Stimulated activated CD4-positive, alpha-beta T cell treated with anti-CD3 and anti-CD28 coated beads, Interleukin-1b, Interleukin-23, amount 100 ng/mL, for 24 hours (primary cell): ENCODE results near the gene PHACTR1.
"Not testable (repeated sequence)": the region's sequence is repeated elsewhere in the genome, so short reads cannot be mapped to it uniquely, and the experiment has no call there.

Source experiments
- DNase-seq, 4 experiments: peaks; one replicate each; pipeline ENCODE4 v3.0.0-alpha.2; 2020; ENCODE audit warnings: low read depth in 4 of 4, low spot score in 1 of 4

Gene PHACTR1

DNA sequence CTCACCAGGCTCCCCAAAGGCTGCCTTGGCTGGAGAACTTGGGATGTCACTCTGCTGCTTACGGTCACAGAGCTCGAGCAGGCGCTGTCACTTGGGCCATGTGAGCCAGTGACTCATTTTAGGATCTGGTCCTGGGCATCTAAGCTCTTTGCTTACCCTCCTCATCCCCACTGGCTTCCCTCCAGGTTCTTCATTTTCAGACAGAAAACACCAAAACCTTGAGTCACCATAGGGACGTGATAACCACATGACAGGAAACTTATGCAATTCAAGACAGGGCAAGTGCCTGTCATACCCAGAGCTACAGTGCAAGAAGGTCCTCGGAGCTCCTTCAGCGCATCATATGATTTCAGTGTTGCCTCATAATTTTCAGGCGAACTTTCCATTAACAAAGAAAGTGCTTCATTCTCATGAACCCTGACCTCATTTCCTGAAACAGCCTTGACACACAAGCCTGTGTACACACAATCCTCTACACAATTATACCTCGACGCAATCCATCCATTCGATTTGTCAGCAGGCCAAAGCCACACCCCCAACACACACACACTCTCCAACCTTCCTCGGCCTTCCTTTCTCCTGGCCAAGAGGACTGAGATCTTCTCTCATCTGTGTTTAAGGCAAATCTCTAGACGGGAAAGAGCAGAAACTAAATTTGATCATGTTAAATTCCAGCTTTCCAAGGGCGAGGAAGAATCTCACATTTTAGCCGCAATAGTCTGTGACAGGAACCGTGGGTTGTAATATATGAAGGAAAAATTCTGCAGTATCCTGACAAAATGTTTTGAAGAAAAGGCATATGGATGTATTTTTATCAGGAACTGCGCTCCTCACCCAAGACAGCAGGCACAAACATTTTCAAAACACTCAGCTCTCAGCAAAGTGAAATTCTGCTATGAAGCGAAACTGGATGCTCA, 586.4 kb downstream of the PHACTR1 start:
- DNase-seq, result peak in 3 of 4 experiments; percentile 8 to 28 (median 11)

DNA sequence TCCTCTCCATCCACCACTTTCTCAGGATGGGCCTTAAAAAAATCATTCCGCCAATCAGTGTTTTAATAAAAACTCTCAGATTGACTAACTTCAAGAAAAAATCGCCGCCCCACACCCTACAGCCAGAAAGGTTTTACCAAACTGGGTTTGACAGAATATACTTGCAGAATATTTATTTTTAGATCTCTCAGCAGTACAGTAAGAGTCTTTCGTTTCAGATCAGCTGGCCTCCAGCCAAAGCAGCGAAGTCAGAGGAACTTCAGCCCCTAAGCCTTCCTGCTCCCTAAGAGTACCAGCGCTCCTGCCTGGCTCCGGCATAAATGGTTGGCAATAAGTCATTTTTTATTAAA, 587.1 kb downstream of the PHACTR1 start:
- peak in 1 of 4 experiments; percentile 18 for DNase-seq

- DNase-seq, result no peak
Measured at GRCh38 chr6:13304101-13304500, 587.5 kb downstream of the PHACTR1 start.

DNA sequence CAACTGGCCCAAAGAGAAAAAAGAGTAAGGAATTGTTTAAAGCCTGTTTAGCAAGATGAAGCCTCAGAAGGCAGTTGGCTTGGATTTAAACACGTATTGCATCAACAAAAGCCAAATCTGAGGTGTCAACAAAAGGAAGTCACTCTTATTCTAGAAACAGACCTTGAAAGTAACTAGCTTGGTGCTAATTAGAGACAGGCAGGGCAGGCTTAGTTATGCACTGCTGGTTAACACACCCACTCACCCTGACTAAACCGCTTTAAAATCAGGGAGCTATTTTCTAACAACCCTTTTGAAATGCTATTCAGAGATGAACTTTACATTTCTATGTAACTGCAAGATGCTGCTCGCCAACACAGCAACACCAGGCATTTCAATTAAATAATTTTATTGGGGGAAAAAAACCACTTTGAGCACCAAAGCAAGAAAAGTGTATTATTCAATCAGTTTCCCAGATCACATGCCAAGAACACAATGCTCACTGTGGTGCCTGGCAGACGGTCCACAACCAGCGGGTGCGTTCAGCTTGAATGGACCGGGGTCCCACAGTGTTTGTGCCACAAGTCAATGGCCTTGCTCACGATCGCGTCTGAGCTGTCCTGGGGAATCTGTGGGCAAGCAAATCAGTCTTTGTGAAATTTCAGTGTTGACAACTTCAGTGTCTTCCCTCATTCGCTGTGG, 588.2 kb downstream of the PHACTR1 start:
- DNase-seq, result no peak

DNA sequence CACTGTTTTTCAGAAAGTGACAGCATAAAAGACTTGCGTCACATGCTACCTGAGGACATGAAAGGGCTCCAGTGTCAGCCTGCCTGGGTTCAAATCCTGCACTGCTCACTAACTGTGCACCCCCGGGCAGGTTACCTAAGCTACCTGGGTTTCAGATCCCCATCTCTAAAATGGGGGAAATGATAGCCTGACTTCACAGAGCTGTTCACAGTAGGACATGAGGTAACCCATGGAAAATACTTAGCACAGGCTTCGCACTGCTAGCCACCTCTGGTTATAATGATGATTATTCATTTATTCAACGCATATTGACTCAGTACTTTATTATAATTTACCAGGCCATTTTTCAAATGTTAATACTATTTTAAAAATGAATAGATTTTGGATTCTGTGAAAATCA, 588.7 kb downstream of the PHACTR1 start:
- no peak for DNase-seq

DNA sequence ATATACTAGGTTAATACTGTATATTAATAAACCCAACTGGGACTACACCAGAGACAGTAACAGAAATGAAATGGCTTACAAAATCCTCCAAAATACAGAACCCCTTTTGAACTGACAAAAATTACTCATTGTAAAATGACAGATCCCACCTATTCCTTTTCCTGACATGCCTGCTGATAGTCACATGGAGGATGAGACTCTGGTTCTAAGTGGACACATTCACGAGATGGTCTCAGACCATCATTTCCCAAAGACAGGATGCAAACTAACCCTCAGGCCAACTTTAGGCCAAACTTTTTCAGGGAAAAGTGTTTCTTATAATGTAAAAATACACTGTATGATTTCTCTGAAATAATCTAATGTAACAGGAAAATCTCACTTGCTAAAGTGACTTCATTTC, 589.2 kb downstream of the PHACTR1 start:
- no peak for DNase-seq

- DNase-seq, result no peak
Measured at GRCh38 chr6:13307508-13307995, 591.0 kb downstream of the PHACTR1 start.

- no peak for DNase-seq
Measured at GRCh38 chr6:13308332-13308731, 591.8 kb downstream of the PHACTR1 start.

- no peak for DNase-seq
Measured at GRCh38 chr6:13311155-13311554, 594.6 kb downstream of the PHACTR1 start.

- no peak for DNase-seq
Measured at GRCh38 chr6:13314806-13315205, 598.2 kb downstream of the PHACTR1 start.

GRCh38 chr6:13315896-13316295, 599.3 kb downstream of the PHACTR1 start:
- no peak for DNase-seq

GRCh38 chr6:13318821-13319220, 602.3 kb downstream of the PHACTR1 start:
- DNase-seq, result no peak

DNA sequence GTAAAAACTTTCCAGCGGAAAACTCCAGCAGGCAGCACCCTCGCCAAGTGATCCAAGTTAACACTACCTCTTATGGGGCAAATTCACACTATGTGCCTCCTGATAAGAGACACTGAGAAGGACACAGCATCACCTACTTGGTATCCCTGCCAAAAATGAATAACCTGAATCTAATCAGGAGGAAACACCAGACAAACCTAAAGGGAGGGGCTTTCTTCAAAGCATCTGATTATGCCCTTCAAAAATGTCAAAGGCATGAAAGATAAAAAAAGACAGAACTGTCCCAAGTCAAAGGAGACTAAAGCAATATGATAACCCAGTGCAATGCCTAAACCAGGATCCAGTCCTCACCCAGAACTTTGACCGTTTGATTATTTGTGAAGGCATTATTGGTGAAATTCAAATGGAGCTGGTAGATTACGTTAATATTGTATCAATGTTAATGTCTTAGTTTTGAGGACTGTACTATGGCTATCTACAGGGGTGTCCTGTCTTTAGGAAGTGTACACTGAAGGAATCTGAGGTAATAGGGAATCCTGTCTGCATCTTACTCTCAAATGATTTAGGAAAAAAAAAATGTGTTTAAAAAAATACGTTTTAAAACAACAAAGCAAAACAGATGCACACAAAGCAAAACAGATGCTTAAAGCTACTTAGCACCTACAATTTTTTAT, 603.5 kb downstream of the PHACTR1 start:
- DNase-seq, result no peak

GRCh38 chr6:13326031-13326586, 609.5 kb downstream of the PHACTR1 start:
- DNase-seq, result not testable (repeated sequence)

DNA sequence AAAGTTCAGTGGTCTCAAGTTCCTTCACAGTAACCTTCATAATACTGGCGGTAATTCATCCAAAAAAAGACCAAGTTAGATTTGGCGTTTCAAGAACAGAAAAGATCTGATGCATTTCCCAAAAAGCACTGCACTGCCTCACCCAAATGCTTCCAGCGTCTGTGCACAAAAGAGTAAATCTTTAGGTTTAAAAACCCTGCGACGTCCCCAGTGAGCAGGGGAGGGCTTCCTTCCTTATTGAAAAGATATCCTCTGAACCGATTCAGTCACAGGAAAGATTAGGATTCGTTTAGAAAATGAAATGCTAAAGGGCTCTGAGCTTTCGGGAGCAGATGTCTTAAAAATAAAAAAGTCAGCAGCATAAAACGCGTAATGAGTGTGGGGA, 611.1 kb downstream of the PHACTR1 start:
- no peak for DNase-seq

- DNase-seq, result peak; percentile 63 to 91 (median 86)
Measured at GRCh38 chr6:13328076-13328874, 611.7 kb downstream of the PHACTR1 start, which contains the start of gene TBC1D7. TBC1D7 (minus strand) TSS chr6:13328537; CDS start chr6:13326898, 1,639 bp downstream.

DNA sequence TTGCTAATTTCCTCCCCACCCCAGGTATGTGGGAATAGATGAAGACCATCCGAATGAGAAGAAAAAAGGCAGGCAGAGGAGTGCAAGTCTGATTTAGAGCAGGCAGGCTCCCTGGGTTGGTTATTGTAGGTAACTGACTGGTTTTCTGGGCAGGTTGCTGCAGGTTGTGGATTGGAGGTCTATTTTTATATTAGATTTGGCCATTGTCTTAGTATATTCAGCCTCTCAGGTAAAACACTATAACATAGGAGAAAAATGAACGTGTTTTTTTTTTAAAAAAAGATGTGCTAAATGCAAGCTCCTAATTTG, 612.3 kb downstream of the PHACTR1 start:
- DNase-seq, result no peak

DNA sequence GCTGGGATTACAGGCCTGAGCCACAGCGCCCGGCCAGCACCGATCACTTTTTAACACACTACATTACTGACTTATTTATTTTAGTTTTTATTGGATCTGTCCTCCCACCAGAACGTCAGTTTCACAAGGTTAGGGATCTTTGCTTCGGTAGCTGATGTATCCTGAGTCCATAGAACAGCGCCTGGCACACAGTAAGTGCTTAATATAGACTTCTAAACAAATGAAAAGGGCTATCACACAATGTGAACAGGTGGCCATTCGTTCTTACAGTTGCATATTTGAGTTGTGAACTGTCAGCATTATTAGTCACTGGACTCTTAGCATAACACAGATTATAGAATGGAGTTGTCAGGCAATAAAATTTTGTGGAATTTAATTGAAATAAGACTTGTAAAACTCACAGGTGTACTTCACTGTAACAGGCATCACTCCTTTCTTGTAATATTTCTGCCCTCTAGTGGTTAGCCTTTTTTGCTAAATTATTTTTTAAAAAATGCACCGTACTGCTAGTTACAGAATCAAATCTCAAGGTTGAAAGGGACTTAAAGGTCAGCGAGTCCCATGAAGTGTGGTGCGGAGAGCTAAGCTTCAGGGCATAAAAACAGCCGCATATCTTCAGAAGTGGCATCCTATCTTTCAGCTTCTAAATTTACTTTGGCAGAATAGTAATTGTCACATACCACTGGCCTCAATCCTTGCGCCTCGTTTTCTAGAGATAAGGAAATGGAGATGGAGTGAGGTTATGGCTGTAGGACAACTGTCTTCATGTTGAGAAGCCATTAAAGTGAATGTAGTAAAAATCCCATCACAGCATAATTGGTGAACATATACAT, 615.2 kb downstream of the PHACTR1 start:
- DNase-seq, result no peak

- DNase-seq, result no peak
Measured at GRCh38 chr6:13332349-13332706, 615.8 kb downstream of the PHACTR1 start.

DNA sequence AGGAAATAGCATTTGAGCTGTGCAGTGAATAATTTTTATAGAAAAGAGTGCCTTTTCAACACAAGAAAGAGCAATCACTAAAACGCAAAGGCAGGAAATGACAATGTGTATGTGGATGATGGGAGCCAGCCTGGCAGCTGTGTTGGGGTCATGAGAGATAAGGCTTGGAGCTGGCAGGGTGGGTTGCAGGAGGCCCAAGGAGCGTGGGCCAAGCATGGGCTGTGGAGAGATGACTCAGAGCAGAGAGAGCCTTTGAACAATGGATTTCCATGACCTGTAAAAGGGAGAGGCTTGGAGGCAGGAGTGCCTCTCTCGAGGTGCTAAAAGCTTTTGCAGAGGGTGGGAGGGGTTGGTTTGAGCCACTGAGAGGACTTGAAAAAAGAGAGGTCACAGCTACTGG, 618.4 kb downstream of the PHACTR1 start:
- no peak for DNase-seq
